Astrocyte of the spinal cord (primary cell): Measurements from ENCODE around the gene SERPINB13.

Experiments used
- DNase-seq: peaks from one replicate; pipeline ENCODE4 v3.0.0; 2011; ENCODE audit warnings: low read depth, low spot score
- H3K4me3 ChIP-seq: 2 replicates; pipeline ENCODE4 v1.5.1; 2011; ENCODE audit warnings: low read depth, mild to moderate bottlenecking, low read length, moderate library complexity
- CTCF ChIP-seq: IDR thresholded peaks from 2 replicates; pipeline ENCODE4 v1.5.1; 2012; ENCODE audit warnings: low read depth, mild to moderate bottlenecking, low read length, inconsistent platforms
- in situ Hi-C: cut with HindIII; loops from 2 replicates; pipeline ENCODE4 v1.10.0; 2017; ENCODE audit warnings: low sequenced_read_pairs

The SERPINB13 gene

GRCh38 chr18:63606526-63606925 lies 19.4 kb downstream of the SERPINB13 start:
- in situ Hi-C loops = no loop called here
- no peak for TF ChIP-seq CTCF
- DNase-seq = no peak
- H3K4me3 ChIP-seq = no peak overlapping the region

GRCh38 chr18:63613420-63613819 lies 26.3 kb downstream of the SERPINB13 start:
- in situ Hi-C loops = no loop called here
- TF ChIP-seq CTCF = no peak

GRCh38 chr18:63617049-63617914 lies 30.1 kb downstream of the SERPINB13 start:
- in situ Hi-C loops = no loop called here
- DNase-seq = no peak
- no peak overlapping the region for H3K4me3 ChIP-seq
- TF ChIP-seq CTCF = no peak

More at GRCh38 chr18:63613420-63613819, 26.3 kb downstream of the SERPINB13 start:
- no peak overlapping the region for H3K4me3 ChIP-seq
- no peak for DNase-seq

GRCh38 chr18:63617915-63618234 lies 30.7 kb downstream of the SERPINB13 start:
- no peak for TF ChIP-seq CTCF
- in situ Hi-C loops = no loop called here
- DNase-seq = no peak
- no peak overlapping the region for H3K4me3 ChIP-seq

- TF ChIP-seq CTCF = no peak
- no peak overlapping the region for H3K4me3 ChIP-seq
- DNase-seq = no peak
- in situ Hi-C loops = no loop called here
Measured at GRCh38 chr18:63619661-63620060, 32.5 kb downstream of the SERPINB13 start.

- in situ Hi-C loops = no loop called here
- H3K4me3 ChIP-seq = no peak overlapping the region
- no peak for TF ChIP-seq CTCF
- DNase-seq = no peak
Measured at GRCh38 chr18:63624863-63625262, 37.7 kb downstream of the SERPINB13 start.
